NCI-H2107 treated with DMSO at 0.1 percent for 48 hours (cell line): ENCODE data around the gene PTPA.
"Not testable (repeated sequence)": the region's sequence is repeated elsewhere in the genome, so short reads cannot be mapped to it uniquely, and the experiment has no call there.

ENCODE experiments used
- DNase-seq: peaks from one replicate; lab custom pipeline; 2025; ENCODE audit not compliant: unreplicated experiment; lab: John Stamatoyannopoulos, UW

Gene PTPA

GRCh38 chr9:129150672-129151211 lies 39.5 kb downstream of the PTPA start:
- no peak for DNase-seq

- no peak for DNase-seq
Observed at GRCh38 chr9:129151469-129151868, 40.3 kb downstream of the PTPA start.

- no peak for DNase-seq
Observed at GRCh38 chr9:129154866-129155477, 43.8 kb downstream of the PTPA start.

DNA sequence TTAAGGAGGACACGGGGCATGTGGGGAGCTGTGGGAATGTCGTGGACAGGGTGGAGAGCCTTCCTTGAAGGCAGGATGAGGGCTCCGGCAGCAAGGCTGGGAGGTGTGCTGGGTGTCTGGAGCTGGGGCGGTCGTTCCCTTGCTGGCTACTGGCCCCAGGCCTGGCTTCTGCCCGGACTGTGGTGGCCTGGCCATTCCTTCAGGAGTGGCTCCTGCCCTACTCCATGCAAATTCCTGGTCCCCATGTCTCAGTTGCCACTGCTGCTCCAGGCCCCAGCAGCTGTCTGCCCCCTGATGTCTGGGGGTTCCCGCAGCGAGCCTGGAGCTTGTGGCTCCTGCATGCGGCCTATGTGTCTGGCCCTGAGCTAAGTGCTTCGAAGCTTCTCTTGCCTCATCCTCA lies 44.9 kb downstream of the PTPA start:
- DNase-seq = no peak

GRCh38 chr9:129160712-129161533 lies 49.7 kb downstream of the PTPA start:
- DNase-seq = no peak

GRCh38 chr9:129161534-129161837 lies 50.3 kb downstream of the PTPA start:
- no peak for DNase-seq

DNA sequence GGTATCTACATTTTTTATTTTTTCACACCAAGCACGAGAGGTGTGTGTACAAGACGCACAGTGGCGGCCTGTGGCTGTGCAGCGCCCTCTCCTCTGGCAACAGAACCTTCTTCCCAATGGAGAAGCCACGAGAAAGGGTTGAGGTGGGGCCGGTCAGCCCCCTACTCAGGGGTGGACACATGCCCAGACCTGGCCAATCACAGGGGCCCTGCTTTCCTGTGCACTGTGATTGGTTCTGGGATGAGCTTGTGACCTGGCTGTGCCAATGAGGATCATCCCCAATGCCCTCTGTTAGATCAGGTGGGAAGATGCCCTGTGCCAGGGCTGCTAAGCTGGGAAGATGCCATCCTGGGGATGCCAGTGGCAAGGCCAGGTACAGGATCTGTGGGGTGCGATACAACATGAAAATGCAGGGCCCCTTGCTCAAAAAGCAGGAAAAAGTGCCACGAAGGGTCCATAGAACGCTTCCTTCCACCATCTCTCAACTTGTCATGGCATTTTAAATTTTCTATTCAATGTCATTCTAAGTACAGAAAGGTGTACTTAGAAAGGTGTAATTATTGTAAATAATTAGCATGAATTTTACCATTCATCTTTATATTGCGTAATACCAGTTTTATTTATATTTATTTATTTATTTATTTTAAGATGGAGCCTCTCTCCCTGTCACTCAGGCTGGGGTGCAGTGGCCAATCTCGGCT lies 51.4 kb downstream of the PTPA start:
- DNase-seq = no peak

GRCh38 chr9:129163198-129163670 lies 52.0 kb downstream of the PTPA start:
- DNase-seq = not testable (repeated sequence)

DNA sequence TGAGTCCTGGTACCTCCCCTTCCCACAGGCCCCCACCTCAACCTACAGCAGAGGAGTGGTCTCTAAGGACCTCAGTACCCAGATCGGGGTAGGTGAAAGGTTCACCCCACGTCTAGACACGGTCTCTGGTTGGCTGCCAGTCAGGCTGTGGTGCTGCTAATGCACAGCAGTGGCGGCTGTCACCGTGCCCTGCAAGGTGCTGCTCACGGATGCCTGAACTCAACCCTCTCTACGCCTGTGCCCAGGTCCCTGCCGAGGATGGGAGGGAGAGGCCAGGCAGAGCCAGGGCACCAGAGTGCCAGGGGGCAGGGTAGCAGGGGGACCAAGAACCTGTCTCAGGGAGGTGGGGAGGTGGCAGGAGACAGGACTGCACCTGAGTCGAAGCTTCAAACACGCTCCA lies 52.5 kb downstream of the PTPA start:
- no peak for DNase-seq

- DNase-seq = no peak
Observed at GRCh38 chr9:129164246-129164930, 53.2 kb downstream of the PTPA start.

- no peak for DNase-seq
Observed at GRCh38 chr9:129165198-129165597, 54.0 kb downstream of the PTPA start.

DNA sequence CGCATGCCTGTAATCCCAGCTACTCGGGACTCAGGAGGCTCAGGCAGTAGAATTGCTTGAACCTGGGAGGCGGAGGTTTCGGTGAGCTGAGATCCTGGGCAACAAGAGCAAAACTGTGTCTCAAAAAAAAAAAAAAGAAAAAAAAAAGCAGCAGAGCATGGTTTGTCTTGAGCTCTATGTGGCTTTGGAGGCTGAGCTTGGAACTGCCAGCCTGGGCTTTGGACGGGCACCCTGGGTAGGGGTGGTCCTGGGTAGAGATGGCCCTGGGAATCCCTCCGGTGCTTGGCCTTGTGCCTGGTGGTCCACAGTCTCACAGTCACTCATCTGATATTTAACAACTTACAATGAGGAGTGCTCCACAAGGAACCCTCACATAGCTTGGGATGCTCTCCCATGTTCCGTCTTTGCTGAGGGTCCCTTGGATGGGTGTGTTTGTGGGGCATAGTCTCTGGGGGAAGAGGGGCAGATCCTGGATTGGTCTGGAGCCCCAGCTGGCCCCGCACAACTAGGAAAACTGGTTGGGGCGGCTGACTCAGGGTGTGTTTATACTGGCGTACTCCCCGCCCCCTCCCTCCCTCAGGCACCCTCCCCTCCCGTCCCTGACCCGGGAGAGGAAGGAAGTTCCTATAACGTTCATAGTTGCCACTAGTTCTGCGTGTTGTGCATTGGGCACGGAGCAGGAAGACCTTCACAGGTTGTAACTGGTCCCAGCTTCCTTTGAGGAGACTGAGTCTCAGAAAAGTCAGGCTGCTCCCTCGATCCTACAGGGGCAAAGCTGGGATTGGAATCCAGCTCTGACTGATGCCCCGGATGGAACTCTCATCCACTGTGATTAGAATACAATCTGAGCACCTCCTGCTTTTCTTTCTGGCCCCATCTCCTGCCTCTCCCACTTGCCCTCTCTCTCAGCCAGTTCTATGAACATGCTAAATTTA lies 55.7 kb downstream of the PTPA start:
- DNase-seq = no peak

DNA sequence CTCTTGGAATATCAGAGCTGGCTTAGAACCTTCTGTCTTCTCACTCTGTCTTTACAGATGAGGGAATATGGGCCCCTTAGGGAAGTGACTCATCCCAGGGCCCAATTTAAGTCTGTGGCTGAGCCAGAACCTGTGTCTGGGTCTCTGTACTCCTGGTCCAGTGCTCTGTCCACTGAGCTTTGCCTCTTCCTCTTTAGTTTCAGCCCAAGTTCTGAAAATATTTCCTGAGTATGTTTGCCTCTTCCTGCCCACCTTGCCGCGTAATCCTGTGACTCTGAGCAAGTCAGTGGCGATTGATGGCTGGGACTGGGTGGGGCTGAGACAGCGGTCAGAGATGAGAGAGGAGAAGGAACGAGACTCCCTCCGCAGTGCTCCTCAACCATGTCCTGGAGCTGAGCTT lies 59.0 kb downstream of the PTPA start:
- DNase-seq = no peak

DNA sequence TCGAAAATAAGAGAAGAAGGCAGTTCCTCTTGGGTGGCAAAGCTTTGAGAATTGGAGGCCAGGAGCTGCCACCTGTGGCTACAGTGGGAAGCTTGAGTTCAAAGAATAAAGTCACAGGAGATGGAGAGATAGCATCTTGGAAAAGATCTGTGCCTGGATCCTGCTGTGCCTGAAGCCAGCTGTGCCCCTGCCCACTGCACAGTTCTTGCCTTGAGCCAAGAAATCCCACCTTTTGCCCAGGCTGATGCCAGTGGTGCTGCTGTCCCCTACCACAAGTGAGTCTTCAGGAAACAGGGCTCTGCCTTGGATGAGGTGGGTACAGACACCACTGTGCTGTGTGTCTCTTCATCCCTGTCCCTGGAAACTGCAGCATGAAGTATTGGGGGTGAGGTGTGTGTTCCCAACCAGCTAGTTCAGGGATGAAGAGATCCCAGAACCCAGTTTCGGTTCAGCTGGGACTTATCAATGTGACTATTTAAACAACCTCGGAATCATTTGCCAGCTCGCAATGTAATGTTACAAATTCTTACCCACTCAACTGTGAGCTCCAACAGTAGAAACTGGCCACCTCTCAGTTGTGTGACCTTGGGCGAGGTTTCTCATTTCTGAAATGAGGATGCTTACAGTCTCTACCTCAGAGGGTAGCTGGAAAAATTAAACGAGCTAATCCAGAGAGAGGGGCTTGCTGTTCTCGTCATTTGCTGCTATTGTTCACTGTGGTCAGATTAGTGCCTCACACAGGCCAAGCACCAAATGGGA lies 61.0 kb downstream of the PTPA start:
- no peak for DNase-seq

- no peak for DNase-seq
Observed at GRCh38 chr9:129172816-129173215, 61.6 kb downstream of the PTPA start.

- no peak for DNase-seq
Observed at GRCh38 chr9:129173296-129174101, 62.3 kb downstream of the PTPA start.

- DNase-seq = peak; percentile 39
Observed at GRCh38 chr9:129174102-129174723, 63.0 kb downstream of the PTPA start.
